Measurements from ENCODE around the gene TMEM212.

Gene TMEM212

GRCh38 chr3:171880101-171880870 is 37.1 kb downstream of the TMEM212 start:
- DNase-seq = no peak
- no peaks in the 10 kb centered on the region for H3K36me3 ChIP-seq (ENCODE audit: control insufficient read depth, insufficient read depth, low read length)
- no peaks in the 10 kb centered on the region for H3K9me3 ChIP-seq (ENCODE audit: control insufficient read depth, low read length)
- H3K4me3 ChIP-seq (ENCODE audit: insufficient read depth, low read depth, low read length, poor library complexity, severe bottlenecking) = no peak overlapping the region
- H3K27me3 ChIP-seq (replicated peaks; ENCODE audit: control insufficient read depth, insufficient read depth, low read length, poor library complexity, severe bottlenecking) = peaks cover 5% of the 10 kb centered on the region
- H3K27ac ChIP-seq (ENCODE audit: insufficient read depth, low read length, poor library complexity, severe bottlenecking) = no peak overlapping the region
- H3K4me1 ChIP-seq (ENCODE audit: control insufficient read depth, insufficient read depth, low read length, poor library complexity, severe bottlenecking) = no peaks in the 10 kb centered on the region

GRCh38 chr3:171881251-171881650 is 38.1 kb downstream of the TMEM212 start:
- Histone ChIP-seq H3K27ac (ENCODE audit: insufficient read depth, low read length, poor library complexity, severe bottlenecking) (no peak overlapping the region), H3K36me3 (ENCODE audit: control insufficient read depth, insufficient read depth, low read length) (no peaks in the 10 kb centered on the region), H3K4me1 (ENCODE audit: control insufficient read depth, insufficient read depth, low read length, poor library complexity, severe bottlenecking) (no peaks in the 10 kb centered on the region), H3K27me3 (replicated peaks; ENCODE audit: control insufficient read depth, insufficient read depth, low read length, poor library complexity, severe bottlenecking) (no peaks in the 10 kb centered on the region), H3K4me3 (ENCODE audit: insufficient read depth, low read depth, low read length, poor library complexity, severe bottlenecking) (no peak overlapping the region), H3K9me3 (ENCODE audit: control insufficient read depth, low read length) (no peaks in the 10 kb centered on the region)
- DNase-seq = no peak

GRCh38 chr3:171883257-171883892 is 40.2 kb downstream of the TMEM212 start:
- H3K27ac ChIP-seq (ENCODE audit: insufficient read depth, low read length, poor library complexity, severe bottlenecking) = no peak overlapping the region
- no peaks in the 10 kb centered on the region for H3K27me3 ChIP-seq (replicated peaks; ENCODE audit: control insufficient read depth, insufficient read depth, low read length, poor library complexity, severe bottlenecking)
- H3K4me3 ChIP-seq (ENCODE audit: insufficient read depth, low read depth, low read length, poor library complexity, severe bottlenecking) = no peak overlapping the region
- H3K36me3 ChIP-seq (ENCODE audit: control insufficient read depth, insufficient read depth, low read length) = no peaks in the 10 kb centered on the region
- no peaks in the 10 kb centered on the region for H3K4me1 ChIP-seq (ENCODE audit: control insufficient read depth, insufficient read depth, low read length, poor library complexity, severe bottlenecking)
- no peak for DNase-seq
- H3K9me3 ChIP-seq (ENCODE audit: control insufficient read depth, low read length) = no peaks in the 10 kb centered on the region

GRCh38 chr3:171883893-171884279 is 40.7 kb downstream of the TMEM212 start:
- Histone ChIP-seq H3K27me3 (replicated peaks; ENCODE audit: control insufficient read depth, insufficient read depth, low read length, poor library complexity, severe bottlenecking) (no peaks in the 10 kb centered on the region), H3K27ac (ENCODE audit: insufficient read depth, low read length, poor library complexity, severe bottlenecking) (no peak overlapping the region), H3K9me3 (ENCODE audit: control insufficient read depth, low read length) (no peaks in the 10 kb centered on the region), H3K4me1 (ENCODE audit: control insufficient read depth, insufficient read depth, low read length, poor library complexity, severe bottlenecking) (no peaks in the 10 kb centered on the region), H3K4me3 (ENCODE audit: insufficient read depth, low read depth, low read length, poor library complexity, severe bottlenecking) (no peak overlapping the region), H3K36me3 (ENCODE audit: control insufficient read depth, insufficient read depth, low read length) (no peaks in the 10 kb centered on the region)
- no peak for DNase-seq

- no peak overlapping the region for H3K4me3 ChIP-seq (ENCODE audit: insufficient read depth, low read depth, low read length, poor library complexity, severe bottlenecking)
- H3K27ac ChIP-seq (ENCODE audit: insufficient read depth, low read length, poor library complexity, severe bottlenecking) = no peak overlapping the region
- DNase-seq = no peak
- no peaks in the 10 kb centered on the region for H3K36me3 ChIP-seq (ENCODE audit: control insufficient read depth, insufficient read depth, low read length)
- no peaks in the 10 kb centered on the region for H3K4me1 ChIP-seq (ENCODE audit: control insufficient read depth, insufficient read depth, low read length, poor library complexity, severe bottlenecking)
- no peaks in the 10 kb centered on the region for H3K9me3 ChIP-seq (ENCODE audit: control insufficient read depth, low read length)
- H3K27me3 ChIP-seq (replicated peaks; ENCODE audit: control insufficient read depth, insufficient read depth, low read length, poor library complexity, severe bottlenecking) = peaks cover 6% of the 10 kb centered on the region
These were observed 45.3 kb downstream of the TMEM212 start for GRCh38 chr3:171888466-171888865.

- DNase-seq = no peak
- no peaks in the 10 kb centered on the region for H3K4me1 ChIP-seq (ENCODE audit: control insufficient read depth, insufficient read depth, low read length, poor library complexity, severe bottlenecking)
- H3K9me3 ChIP-seq (ENCODE audit: control insufficient read depth, low read length) = no peaks in the 10 kb centered on the region
- H3K4me3 ChIP-seq (ENCODE audit: insufficient read depth, low read depth, low read length, poor library complexity, severe bottlenecking) = no peak overlapping the region
- peaks cover 6% of the 10 kb centered on the region for H3K27me3 ChIP-seq (replicated peaks; ENCODE audit: control insufficient read depth, insufficient read depth, low read length, poor library complexity, severe bottlenecking)
- no peak overlapping the region for H3K27ac ChIP-seq (ENCODE audit: insufficient read depth, low read length, poor library complexity, severe bottlenecking)
- no peaks in the 10 kb centered on the region for H3K36me3 ChIP-seq (ENCODE audit: control insufficient read depth, insufficient read depth, low read length)
These were observed 47.2 kb downstream of the TMEM212 start for GRCh38 chr3:171890398-171890797.

GRCh38 chr3:171892457-171892856 is 49.3 kb downstream of the TMEM212 start:
- DNase-seq = no peak

GRCh38 chr3:171895291-171895690 is 52.1 kb downstream of the TMEM212 start:
- no peaks in the 10 kb centered on the region for H3K9me3 ChIP-seq (ENCODE audit: control insufficient read depth, low read length)
- no peak for DNase-seq
- H3K27me3 ChIP-seq (replicated peaks; ENCODE audit: control insufficient read depth, insufficient read depth, low read length, poor library complexity, severe bottlenecking) = peaks cover 9% of the 10 kb centered on the region
- H3K4me3 ChIP-seq (ENCODE audit: insufficient read depth, low read depth, low read length, poor library complexity, severe bottlenecking) = no peak overlapping the region
- no peak overlapping the region for H3K27ac ChIP-seq (ENCODE audit: insufficient read depth, low read length, poor library complexity, severe bottlenecking)
- no peaks in the 10 kb centered on the region for H3K4me1 ChIP-seq (ENCODE audit: control insufficient read depth, insufficient read depth, low read length, poor library complexity, severe bottlenecking)
- H3K36me3 ChIP-seq (ENCODE audit: control insufficient read depth, insufficient read depth, low read length) = no peaks in the 10 kb centered on the region

More at GRCh38 chr3:171892457-171892856, 49.3 kb downstream of the TMEM212 start:
- no peaks in the 10 kb centered on the region for H3K4me1 ChIP-seq (ENCODE audit: control insufficient read depth, insufficient read depth, low read length, poor library complexity, severe bottlenecking)
- no peak overlapping the region for H3K27ac ChIP-seq (ENCODE audit: insufficient read depth, low read length, poor library complexity, severe bottlenecking)
- H3K36me3 ChIP-seq (ENCODE audit: control insufficient read depth, insufficient read depth, low read length) = no peaks in the 10 kb centered on the region
- peaks cover 6% of the 10 kb centered on the region for H3K27me3 ChIP-seq (replicated peaks; ENCODE audit: control insufficient read depth, insufficient read depth, low read length, poor library complexity, severe bottlenecking)
- no peaks in the 10 kb centered on the region for H3K9me3 ChIP-seq (ENCODE audit: control insufficient read depth, low read length)
- H3K4me3 ChIP-seq (ENCODE audit: insufficient read depth, low read depth, low read length, poor library complexity, severe bottlenecking) = no peak overlapping the region

- Histone ChIP-seq H3K4me3 (ENCODE audit: insufficient read depth, low read depth, low read length, poor library complexity, severe bottlenecking) (no peak overlapping the region), H3K36me3 (ENCODE audit: control insufficient read depth, insufficient read depth, low read length) (no peaks in the 10 kb centered on the region), H3K4me1 (ENCODE audit: control insufficient read depth, insufficient read depth, low read length, poor library complexity, severe bottlenecking) (no peaks in the 10 kb centered on the region), H3K9me3 (ENCODE audit: control insufficient read depth, low read length) (no peaks in the 10 kb centered on the region), H3K27ac (ENCODE audit: insufficient read depth, low read length, poor library complexity, severe bottlenecking) (no peak overlapping the region), H3K27me3 (replicated peaks; ENCODE audit: control insufficient read depth, insufficient read depth, low read length, poor library complexity, severe bottlenecking) (peaks cover 9% of the 10 kb centered on the region)
- DNase-seq = no peak
These were observed 52.8 kb downstream of the TMEM212 start for GRCh38 chr3:171895900-171896299.

- peaks cover 9% of the 10 kb centered on the region for H3K27me3 ChIP-seq (replicated peaks; ENCODE audit: control insufficient read depth, insufficient read depth, low read length, poor library complexity, severe bottlenecking)
- no peaks in the 10 kb centered on the region for H3K36me3 ChIP-seq (ENCODE audit: control insufficient read depth, insufficient read depth, low read length)
- no peak for DNase-seq
- H3K4me1 ChIP-seq (ENCODE audit: control insufficient read depth, insufficient read depth, low read length, poor library complexity, severe bottlenecking) = no peaks in the 10 kb centered on the region
- no peak overlapping the region for H3K27ac ChIP-seq (ENCODE audit: insufficient read depth, low read length, poor library complexity, severe bottlenecking)
- no peak overlapping the region for H3K4me3 ChIP-seq (ENCODE audit: insufficient read depth, low read depth, low read length, poor library complexity, severe bottlenecking)
- no peaks in the 10 kb centered on the region for H3K9me3 ChIP-seq (ENCODE audit: control insufficient read depth, low read length)
These were observed 53.2 kb downstream of the TMEM212 start for GRCh38 chr3:171896316-171896715.
